IgD-negative memory B cell (primary cell): Measurements from ENCODE around the gene CHRNA3. TPM values are rescaled to one million over a fixed set of nuclear protein-coding genes. Genes with fewer than 3 reads are reported as not detected.
A peak's percentile ranks its signal among the peaks of the same experiment; 100 is the strongest.

Experiments used
- H3K27ac Mint-ChIP-seq, 3 donors: one replicate each; pipeline ENCODE4 v1.8.0; 2020 to 2022; ENCODE audit warnings: mild to moderate bottlenecking in 3 of 3, mixed read lengths in 3 of 3, moderate library complexity in 1 of 3
- H3K27me3 Mint-ChIP-seq: one replicate; pipeline ENCODE4 v1.8.0; 2021; ENCODE audit warnings: mixed read lengths
- H3K36me3 Mint-ChIP-seq: one replicate; pipeline ENCODE4 v1.8.0; 2020; ENCODE audit warnings: mild to moderate bottlenecking, mixed read lengths
- H3K4me1 Mint-ChIP-seq, 3 donors: one replicate each; pipeline ENCODE4 v1.8.0; 2020 to 2022; ENCODE audit warnings: mixed read lengths in 3 of 3, mild to moderate bottlenecking in 1 of 3
- H3K4me3 Mint-ChIP-seq, 4 donors: one replicate each; pipeline ENCODE4 v1.8.0; 2020 to 2022; ENCODE audit warnings: mild to moderate bottlenecking in 4 of 4, mixed read lengths in 4 of 4, moderate library complexity in 3 of 4
- H3K9me3 Mint-ChIP-seq, 3 donors: one replicate each; pipeline ENCODE4 v1.8.0; 2020 to 2021; ENCODE audit warnings: mixed read lengths in 3 of 3, mild to moderate bottlenecking in 1 of 3
- polyA plus RNA-seq: library from polyadenylated mRNA; unstranded; fragments of 300-500 nt; fragmentation: Illumina TruSeq; gene quantifications from one replicate; pipeline ENCODE4 v1.2.3, GENCODE V29; 2021

Gene CHRNA3
- polyA plus RNA-seq: not detected

GRCh38 chr15:78620527-78621421 lies at the start of gene CHRNA3:
CHRNA3 (minus strand) TSS chr15:78620996; CDS start chr15:78620794, 202 bp downstream.
- no peak within 1 kb of the TSS for H3K27ac Mint-ChIP-seq
- H3K9me3 Mint-ChIP-seq: no peaks in the 10 kb centered on the region
- peaks cover 1 to 5% (median 4%) of the 10 kb centered on the region in 3 donors for H3K4me1 Mint-ChIP-seq
- H3K4me3 Mint-ChIP-seq: peak within 1 kb of the TSS in 1 of 4 donors; percentile 28
- no peaks in the 10 kb centered on the region for H3K36me3 Mint-ChIP-seq
- peaks cover 45% of the 10 kb centered on the region for H3K27me3 Mint-ChIP-seq

GRCh38 chr15:78668987-78669386 lies 48.2 kb upstream of the CHRNA3 start:
- Mint-ChIP-seq H3K9me3 (no peaks in the 10 kb centered on the region), H3K4me1 (peaks cover 0 to 3% (median 0%) of the 10 kb centered on the region in 3 donors), H3K4me3 (no peak overlapping the region), H3K27me3 (peaks cover 13% of the 10 kb centered on the region), H3K27ac (no peak overlapping the region), H3K36me3 (no peaks in the 10 kb centered on the region)

- H3K4me3 Mint-ChIP-seq: no peak overlapping the region
- peaks cover 0 to under 1% (median 0%) of the 10 kb centered on the region in 3 donors for H3K9me3 Mint-ChIP-seq
- no peaks in the 10 kb centered on the region for H3K36me3 Mint-ChIP-seq
- peaks cover 0 to 2% (median 0%) of the 10 kb centered on the region in 3 donors for H3K4me1 Mint-ChIP-seq
- H3K27me3 Mint-ChIP-seq: peaks cover 13% of the 10 kb centered on the region
- no peak overlapping the region for H3K27ac Mint-ChIP-seq
Measured at GRCh38 chr15:78667578-78668236, 46.9 kb upstream of the CHRNA3 start.

DNA sequence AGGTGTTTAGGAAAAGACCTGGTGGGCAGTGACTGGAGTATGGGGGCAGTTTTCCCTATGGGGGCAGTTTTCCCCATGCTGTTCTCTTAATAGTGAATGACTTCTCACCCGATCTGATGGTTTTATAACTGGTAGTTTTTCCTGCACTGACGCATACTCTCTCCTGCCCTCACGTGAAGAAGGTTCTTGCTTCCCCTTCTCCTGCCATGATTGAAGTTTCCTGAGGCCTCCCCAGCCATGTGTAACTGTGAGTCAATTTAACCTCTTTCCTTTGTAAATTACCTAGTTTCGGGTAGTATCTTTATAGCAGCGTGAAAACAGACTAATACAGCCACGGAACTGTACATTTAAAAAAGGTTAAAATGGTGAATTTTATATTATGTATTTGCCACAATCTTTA lies 45.2 kb upstream of the CHRNA3 start:
- Mint-ChIP-seq H3K4me1 (peaks cover 0 to 2% (median 0%) of the 10 kb centered on the region in 3 donors), H3K27ac (no peak overlapping the region), H3K36me3 (no peaks in the 10 kb centered on the region), H3K4me3 (no peak overlapping the region), H3K9me3 (peaks cover 0 to 2% (median 0%) of the 10 kb centered on the region in 3 donors), H3K27me3 (peaks cover 14% of the 10 kb centered on the region)

DNA sequence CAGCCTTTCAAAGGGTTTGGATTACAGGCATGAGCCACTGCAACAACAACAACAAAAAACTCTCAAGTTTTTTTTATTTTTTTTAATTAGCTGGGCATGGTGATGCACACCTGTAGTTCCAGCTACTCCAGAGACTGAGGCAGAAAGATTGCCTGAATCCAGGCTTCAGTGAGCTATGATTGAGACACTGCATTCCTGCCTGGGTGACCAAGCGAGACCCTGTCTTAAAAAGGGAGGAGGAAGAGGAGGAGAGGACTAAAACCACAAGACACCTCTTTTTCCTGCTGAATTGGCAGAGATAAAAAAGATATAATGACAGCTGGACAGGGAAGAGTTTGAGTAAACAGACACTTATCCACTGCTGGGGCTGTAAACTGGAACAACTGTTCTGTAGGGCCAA lies 42.9 kb upstream of the CHRNA3 start:
- H3K27me3 Mint-ChIP-seq: peaks cover 14% of the 10 kb centered on the region
- peaks cover 0 to 2% (median 0%) of the 10 kb centered on the region in 3 donors for H3K9me3 Mint-ChIP-seq
- H3K36me3 Mint-ChIP-seq: no peaks in the 10 kb centered on the region
- H3K4me1 Mint-ChIP-seq: no peaks in the 10 kb centered on the region
- H3K27ac Mint-ChIP-seq: no peak overlapping the region
- H3K4me3 Mint-ChIP-seq: no peak overlapping the region

DNA sequence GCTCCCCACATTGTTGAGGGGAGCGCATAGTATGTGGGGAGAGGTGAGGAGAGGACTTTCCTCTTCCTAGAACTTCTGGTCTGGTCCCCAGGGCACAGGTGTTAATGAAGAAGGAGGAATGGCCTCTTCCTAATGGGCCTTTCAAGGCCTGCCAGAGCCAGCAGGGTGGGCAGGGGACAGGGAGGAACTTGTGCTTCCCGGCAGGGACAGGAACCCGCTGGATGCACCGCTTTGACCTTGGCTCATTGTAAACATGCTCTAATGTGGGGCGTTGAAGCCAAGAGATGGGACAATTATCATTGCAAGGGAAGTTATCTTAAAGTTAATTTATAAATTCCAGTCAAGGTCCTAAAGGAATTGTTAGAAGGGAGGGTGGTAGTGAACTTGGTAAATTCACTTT lies 41.2 kb upstream of the CHRNA3 start:
- H3K4me1 Mint-ChIP-seq: no peaks in the 10 kb centered on the region
- no peak overlapping the region for H3K4me3 Mint-ChIP-seq
- peaks cover 0 to 2% (median 0%) of the 10 kb centered on the region in 3 donors for H3K9me3 Mint-ChIP-seq
- peaks cover 3% of the 10 kb centered on the region for H3K27me3 Mint-ChIP-seq
- H3K27ac Mint-ChIP-seq: no peak overlapping the region
- no peaks in the 10 kb centered on the region for H3K36me3 Mint-ChIP-seq

- H3K4me1 Mint-ChIP-seq: no peaks in the 10 kb centered on the region
- H3K27ac Mint-ChIP-seq: no peak overlapping the region
- H3K9me3 Mint-ChIP-seq: peaks cover 0 to 2% (median 0%) of the 10 kb centered on the region in 3 donors
- no peak overlapping the region for H3K4me3 Mint-ChIP-seq
- peaks cover 3% of the 10 kb centered on the region for H3K27me3 Mint-ChIP-seq
- H3K36me3 Mint-ChIP-seq: no peaks in the 10 kb centered on the region
Measured at GRCh38 chr15:78661001-78661400, 40.2 kb upstream of the CHRNA3 start.

GRCh38 chr15:78660584-78660983 lies 39.8 kb upstream of the CHRNA3 start:
- no peaks in the 10 kb centered on the region for H3K36me3 Mint-ChIP-seq
- H3K4me1 Mint-ChIP-seq: no peaks in the 10 kb centered on the region
- no peak overlapping the region for H3K27ac Mint-ChIP-seq
- peaks cover 0 to 2% (median 0%) of the 10 kb centered on the region in 3 donors for H3K9me3 Mint-ChIP-seq
- H3K27me3 Mint-ChIP-seq: peaks cover 3% of the 10 kb centered on the region
- no peak overlapping the region for H3K4me3 Mint-ChIP-seq

- Mint-ChIP-seq H3K27me3 (peaks cover 6% of the 10 kb centered on the region), H3K36me3 (no peaks in the 10 kb centered on the region), H3K4me1 (peaks cover 0 to 1% (median 0%) of the 10 kb centered on the region in 3 donors), H3K27ac (peak overlapping the region in 1 of 3 donors; percentile 47), H3K9me3 (peaks cover 0 to 2% (median 0%) of the 10 kb centered on the region in 3 donors), H3K4me3 (no peak overlapping the region)
Measured at GRCh38 chr15:78658823-78659222, 38.0 kb upstream of the CHRNA3 start.

DNA sequence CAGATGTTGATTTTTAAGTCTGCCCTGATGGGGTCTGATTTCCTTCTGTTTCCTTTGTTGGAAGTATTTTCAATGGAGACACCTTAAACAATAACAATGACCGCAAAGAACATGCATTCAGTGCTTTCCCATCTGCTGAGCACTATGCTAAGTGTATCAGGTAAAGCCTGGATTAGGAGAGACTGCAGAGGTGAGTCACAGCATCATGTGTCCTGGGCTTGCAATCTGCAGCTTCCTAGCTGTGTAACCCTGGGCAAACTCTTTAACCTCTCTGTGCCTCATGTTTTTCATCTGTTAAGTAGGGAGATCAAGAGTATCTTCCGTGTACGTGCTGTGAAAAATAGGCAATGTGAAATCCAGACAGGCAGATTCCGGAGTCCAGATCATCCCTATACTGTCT lies 33.5 kb upstream of the CHRNA3 start:
- Mint-ChIP-seq H3K4me1 (peaks cover 0 to 1% (median 0%) of the 10 kb centered on the region in 3 donors), H3K36me3 (no peaks in the 10 kb centered on the region), H3K9me3 (no peaks in the 10 kb centered on the region), H3K27ac (no peak overlapping the region), H3K27me3 (peaks cover 5% of the 10 kb centered on the region), H3K4me3 (no peak overlapping the region)

DNA sequence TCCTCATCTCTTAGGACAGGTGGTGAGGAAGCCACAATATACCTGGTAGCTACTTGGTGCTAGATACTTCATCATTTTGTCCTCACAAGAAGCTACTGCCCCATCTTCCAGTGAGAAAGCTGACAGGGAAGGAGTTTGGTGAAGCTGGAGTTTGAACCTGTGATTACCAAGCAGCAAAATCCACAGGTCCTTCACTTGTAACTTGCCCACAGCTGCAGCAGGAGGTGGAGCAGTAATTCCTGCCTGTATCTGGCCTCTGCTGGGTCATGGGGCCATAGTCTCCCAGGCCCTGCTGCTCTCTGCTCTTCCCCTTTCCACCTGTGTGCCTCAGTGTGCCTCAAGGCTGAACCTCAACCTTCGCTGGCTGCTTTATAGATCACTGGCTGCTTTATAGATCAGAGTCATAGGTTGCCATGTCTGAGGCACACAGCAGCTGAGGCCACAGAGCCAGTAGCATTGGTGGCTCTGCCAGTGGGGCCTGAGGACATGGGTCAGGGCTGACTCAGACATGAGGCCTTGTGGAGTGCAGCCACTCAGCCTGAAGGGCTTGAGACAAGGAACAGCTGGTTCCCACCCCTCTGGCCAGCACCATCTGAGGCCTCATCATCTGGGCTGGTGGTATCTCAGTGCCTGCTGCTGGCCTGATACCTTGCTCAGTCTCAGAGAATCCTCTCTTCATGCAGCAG lies 31.3 kb upstream of the CHRNA3 start:
- H3K27ac Mint-ChIP-seq: no peak overlapping the region
- no peaks in the 10 kb centered on the region for H3K36me3 Mint-ChIP-seq
- H3K9me3 Mint-ChIP-seq: no peaks in the 10 kb centered on the region
- peaks cover 0 to 1% (median 0%) of the 10 kb centered on the region in 3 donors for H3K4me1 Mint-ChIP-seq
- H3K27me3 Mint-ChIP-seq: peaks cover 5% of the 10 kb centered on the region
- H3K4me3 Mint-ChIP-seq: no peak overlapping the region

DNA sequence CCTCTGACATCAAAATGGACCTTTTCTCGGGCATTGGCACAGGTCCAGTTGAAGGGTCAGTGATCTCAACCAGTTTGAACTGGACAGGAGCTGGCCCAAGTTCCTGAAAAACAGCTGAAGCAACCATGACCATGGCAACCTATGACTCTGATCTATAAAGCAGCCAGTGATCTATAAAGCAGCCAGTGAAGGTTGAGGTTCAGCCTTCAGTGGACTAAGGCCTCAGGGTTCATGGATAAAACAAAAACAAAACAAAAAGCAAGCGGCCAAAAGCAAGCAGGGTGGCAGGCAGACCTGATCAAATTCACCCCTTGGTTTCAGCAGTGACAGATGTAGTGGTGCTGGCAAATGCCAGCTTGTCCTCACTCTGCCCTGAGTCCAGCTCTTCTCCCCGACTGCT lies 30.2 kb upstream of the CHRNA3 start:
- Mint-ChIP-seq H3K27ac (no peak overlapping the region), H3K9me3 (no peaks in the 10 kb centered on the region), H3K4me1 (peaks cover 0 to 1% (median 0%) of the 10 kb centered on the region in 3 donors), H3K27me3 (peaks cover 5% of the 10 kb centered on the region), H3K4me3 (no peak overlapping the region), H3K36me3 (no peaks in the 10 kb centered on the region)

DNA sequence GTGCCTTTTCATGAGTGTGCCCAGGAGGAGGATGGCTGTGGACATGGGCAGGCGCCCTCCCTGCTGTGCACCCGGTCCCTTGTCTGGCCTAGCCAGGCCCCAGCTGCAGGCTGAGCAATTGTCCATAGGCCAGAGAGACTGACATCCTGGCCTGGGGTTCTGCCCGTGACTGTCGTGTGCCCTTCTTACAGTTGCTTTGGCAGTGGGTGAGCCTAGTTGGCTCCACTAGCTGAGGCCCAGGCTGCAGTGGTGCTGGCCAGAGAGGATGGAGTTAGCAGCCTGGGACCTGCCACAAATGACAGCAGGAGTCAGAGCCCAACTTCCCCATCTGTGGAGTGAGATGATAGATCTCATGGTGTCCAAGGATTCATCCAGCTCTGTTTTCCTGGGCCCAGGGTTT lies 29.2 kb upstream of the CHRNA3 start:
- H3K36me3 Mint-ChIP-seq: no peaks in the 10 kb centered on the region
- no peak overlapping the region for H3K4me3 Mint-ChIP-seq
- peaks cover 5% of the 10 kb centered on the region for H3K27me3 Mint-ChIP-seq
- H3K27ac Mint-ChIP-seq: no peak overlapping the region
- H3K4me1 Mint-ChIP-seq: peaks cover 0 to 1% (median 0%) of the 10 kb centered on the region in 3 donors
- no peaks in the 10 kb centered on the region for H3K9me3 Mint-ChIP-seq

DNA sequence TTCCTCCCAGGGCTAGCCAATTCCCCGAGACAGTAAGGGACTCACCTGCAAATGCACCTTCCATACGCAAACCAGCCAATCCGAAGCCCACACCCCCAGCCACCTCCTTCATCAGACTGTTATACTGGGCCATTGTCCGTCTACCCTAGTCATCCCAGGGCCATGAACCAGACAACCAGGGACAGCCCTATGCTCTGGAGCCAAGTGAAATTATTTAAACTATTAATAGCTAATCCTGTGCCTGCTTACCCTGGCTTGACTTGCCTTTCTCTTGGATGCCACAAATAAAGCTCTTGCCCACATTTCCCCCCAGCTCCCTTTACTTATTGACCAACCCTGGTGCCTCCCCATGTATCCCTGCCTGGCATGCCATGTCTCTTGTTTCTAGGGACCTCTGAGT lies 24.2 kb upstream of the CHRNA3 start:
- peaks cover 0 to 5% (median 1%) of the 10 kb centered on the region in 3 donors for H3K4me1 Mint-ChIP-seq
- H3K4me3 Mint-ChIP-seq: no peak overlapping the region
- H3K9me3 Mint-ChIP-seq: no peaks in the 10 kb centered on the region

GRCh38 chr15:78642331-78642730 lies 21.5 kb upstream of the CHRNA3 start:
- Mint-ChIP-seq H3K4me1 (peaks cover 0 to 5% (median 1%) of the 10 kb centered on the region in 3 donors), H3K27me3 (peaks cover 12% of the 10 kb centered on the region), H3K9me3 (no peaks in the 10 kb centered on the region), H3K4me3 (peak overlapping the region in 1 of 4 donors; percentile 4), H3K27ac (no peak overlapping the region), H3K36me3 (no peaks in the 10 kb centered on the region)

More for the DNA sequence above, 24.2 kb upstream of the CHRNA3 start:
- Mint-ChIP-seq H3K36me3 (no peaks in the 10 kb centered on the region), H3K27ac (no peak overlapping the region), H3K27me3 (peaks cover 12% of the 10 kb centered on the region)
